PC-9 (cell line): ENCODE data around the gene SHROOM3. TPM values are rescaled to one million over a fixed set of nuclear protein-coding genes. Genes with fewer than 3 reads are reported as not detected.

Experiments
- BruUV-seq: library from RNA; stranded (reverse); fragments of 400-500 nt; replicated peaks from 2 replicates; lab custom pipeline; 2021; lab: Mats Ljungman, UMichigan
- CTCF ChIA-PET: fragments of 300-600 bp; sonication (Branson Sonifier 250); formaldehyde crosslinking; loops from one replicate; lab custom pipeline; 2022; ENCODE audit warnings: antibody characterized with exemption; lab: Charles Lee
- POLR2A ChIA-PET: fragments of 300-600 bp; sonication (Branson Sonifier 250); formaldehyde crosslinking; loops from one replicate; lab custom pipeline; 2022; ENCODE audit warnings: antibody characterized with exemption; ENCODE audit not compliant: unreplicated experiment; lab: Charles Lee
- DNase-seq, 2 experiments: peaks; one replicate each; pipeline versions ENCODE4 v3.0.0 to v3.0.0-alpha.2; 2015 to 2022; ENCODE audit warnings: mixed read lengths in 1 of 2
- H2AFZ ChIP-seq: fragments of 200-600 bp; sonication (generic); 2 replicates; pipeline ENCODE4 v1.8.1; 2017; ENCODE audit warnings: antibody characterized with exemption
- H3F3A ChIP-seq: fragments of 200-600 bp; sonication (generic); 2 replicates; pipeline ENCODE4 v1.8.1; 2017; ENCODE audit warnings: antibody characterized with exemption, mild to moderate bottlenecking, low read depth; ENCODE audit not compliant: insufficient read depth
- H3K27ac ChIP-seq: fragments of 200-600 bp; sonication (generic); 2 replicates; pipeline ENCODE4 v1.6.1; 2016; ENCODE audit warnings: mixed run types
- H3K27me3 ChIP-seq: fragments of 200-600 bp; sonication (generic); 2 replicates; pipeline ENCODE4 v1.6.1; 2016; ENCODE audit warnings: low read depth, mixed run types; ENCODE audit not compliant: insufficient read depth
- H3K36me3 ChIP-seq: fragments of 200-600 bp; sonication (generic); 2 replicates; pipeline ENCODE4 v1.6.1; 2016; ENCODE audit warnings: low read depth, mixed run types
- H3K4me1 ChIP-seq: fragments of 200-600 bp; sonication (generic); replicated peaks from 2 replicates; pipeline ENCODE4 v1.6.1; 2016; ENCODE audit warnings: mixed run types; ENCODE audit not compliant: insufficient read depth
- H3K4me2 ChIP-seq: fragments of 200-600 bp; sonication (generic); 2 replicates; pipeline ENCODE4 v1.6.1; 2017; ENCODE audit warnings: mixed run types
- H3K4me3 ChIP-seq: fragments of 200-600 bp; sonication (generic); 2 replicates; pipeline ENCODE4 v1.6.1; 2016; ENCODE audit warnings: mixed run types
- H3K79me2 ChIP-seq: fragments of 200-600 bp; sonication (generic); 2 replicates; pipeline ENCODE4 v1.6.1; 2017; ENCODE audit warnings: low read depth, mixed run types
- H3K9me2 ChIP-seq: fragments of 200-600 bp; sonication (generic); 2 replicates; pipeline ENCODE4 v1.8.1; 2017; ENCODE audit warnings: mild to moderate bottlenecking; ENCODE audit not compliant: insufficient read depth
- H3K9me3 ChIP-seq: fragments of 200-600 bp; sonication (generic); 2 replicates; pipeline ENCODE4 v1.8.1; 2016; ENCODE audit warnings: low read depth; ENCODE audit not compliant: insufficient read depth
- H4K20me1 ChIP-seq: fragments of 200-600 bp; sonication (generic); 2 replicates; pipeline ENCODE4 v1.8.1; 2017; ENCODE audit not compliant: insufficient read depth
- EZH2 ChIP-seq: fragments of 200-600 bp; sonication (generic); IDR thresholded peaks from 2 replicates; pipeline ENCODE4 v1.8.0; 2017; ENCODE audit warnings: antibody characterized with exemption, low read depth
- intact Hi-C: fragments of 100-400 bp; cut with micrococcal nuclease; formaldehyde crosslinking; loops from one replicate; pipeline ENCODE4 v1.10.0; 2022; ENCODE audit not compliant: unreplicated experiment
- total RNA-seq: library from RNA; stranded (reverse); gene quantifications from 2 replicates; pipeline ENCODE4 v1.2.3, GENCODE V29; 2021
- TF ChIP-seq, protein P1 (sequence below): fragments of 200-600 bp; sonication (generic); conservative IDR thresholded peaks from 2 replicates; pipeline ENCODE4 v1.6.1; 2017; ENCODE audit warnings: mixed run types, antibody characterized with exemption, mild to moderate bottlenecking, moderate library complexity

SHROOM3 gene
- total RNA-seq, 1 experiment from 2014 or later, result 44.3 TPM

DNA sequence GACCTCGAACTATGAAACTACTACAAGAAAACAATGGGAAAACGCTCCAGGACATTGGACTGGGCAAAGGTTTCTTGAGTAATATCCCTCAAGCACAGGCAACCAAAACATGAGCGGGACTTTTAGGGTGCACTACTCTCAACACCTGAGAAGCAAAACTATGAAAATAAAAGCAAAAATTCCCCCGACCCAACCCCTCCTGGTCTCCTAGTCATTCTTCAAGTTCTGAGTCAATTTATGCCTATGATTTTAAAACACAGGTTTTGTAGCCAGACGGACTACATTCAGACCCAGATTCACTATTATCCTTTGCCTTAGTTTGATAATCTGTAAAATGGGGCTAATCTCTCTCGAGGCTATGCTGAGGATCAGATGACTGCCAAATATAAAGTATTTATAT is 365.9 kb downstream of the SHROOM3 start:
- Histone ChIP-seq H2AFZ (no peak overlapping the region), H3K4me3 (no peak overlapping the region), H3K36me3 (no peaks in the 10 kb centered on the region), H3K79me2 (no peaks in the 10 kb centered on the region), H3F3A (peaks cover 6% of the 10 kb centered on the region; the same call in 1 of the 2 replicates), H3K9me3 (no peaks in the 10 kb centered on the region), H4K20me1 (no peaks in the 10 kb centered on the region), H3K27me3 (no peaks in the 10 kb centered on the region), H3K4me1 (peaks cover 19% of the 10 kb centered on the region), H3K27ac (no peak overlapping the region), H3K4me2 (no peak overlapping the region), H3K9me2 (no peaks in the 10 kb centered on the region)
- TF ChIP-seq, protein P1, sequence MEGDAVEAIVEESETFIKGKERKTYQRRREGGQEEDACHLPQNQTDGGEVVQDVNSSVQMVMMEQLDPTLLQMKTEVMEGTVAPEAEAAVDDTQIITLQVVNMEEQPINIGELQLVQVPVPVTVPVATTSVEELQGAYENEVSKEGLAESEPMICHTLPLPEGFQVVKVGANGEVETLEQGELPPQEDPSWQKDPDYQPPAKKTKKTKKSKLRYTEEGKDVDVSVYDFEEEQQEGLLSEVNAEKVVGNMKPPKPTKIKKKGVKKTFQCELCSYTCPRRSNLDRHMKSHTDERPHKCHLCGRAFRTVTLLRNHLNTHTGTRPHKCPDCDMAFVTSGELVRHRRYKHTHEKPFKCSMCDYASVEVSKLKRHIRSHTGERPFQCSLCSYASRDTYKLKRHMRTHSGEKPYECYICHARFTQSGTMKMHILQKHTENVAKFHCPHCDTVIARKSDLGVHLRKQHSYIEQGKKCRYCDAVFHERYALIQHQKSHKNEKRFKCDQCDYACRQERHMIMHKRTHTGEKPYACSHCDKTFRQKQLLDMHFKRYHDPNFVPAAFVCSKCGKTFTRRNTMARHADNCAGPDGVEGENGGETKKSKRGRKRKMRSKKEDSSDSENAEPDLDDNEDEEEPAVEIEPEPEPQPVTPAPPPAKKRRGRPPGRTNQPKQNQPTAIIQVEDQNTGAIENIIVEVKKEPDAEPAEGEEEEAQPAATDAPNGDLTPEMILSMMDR, result no peak
- no peak for TF ChIP-seq EZH2
- intact Hi-C loops, result no loop called here
- CTCF ChIA-PET, result no interaction called here
- POLR2A ChIA-PET, result no interaction called here
- no peak for DNase-seq
- BruUV-seq, result no TSS peak

DNA sequence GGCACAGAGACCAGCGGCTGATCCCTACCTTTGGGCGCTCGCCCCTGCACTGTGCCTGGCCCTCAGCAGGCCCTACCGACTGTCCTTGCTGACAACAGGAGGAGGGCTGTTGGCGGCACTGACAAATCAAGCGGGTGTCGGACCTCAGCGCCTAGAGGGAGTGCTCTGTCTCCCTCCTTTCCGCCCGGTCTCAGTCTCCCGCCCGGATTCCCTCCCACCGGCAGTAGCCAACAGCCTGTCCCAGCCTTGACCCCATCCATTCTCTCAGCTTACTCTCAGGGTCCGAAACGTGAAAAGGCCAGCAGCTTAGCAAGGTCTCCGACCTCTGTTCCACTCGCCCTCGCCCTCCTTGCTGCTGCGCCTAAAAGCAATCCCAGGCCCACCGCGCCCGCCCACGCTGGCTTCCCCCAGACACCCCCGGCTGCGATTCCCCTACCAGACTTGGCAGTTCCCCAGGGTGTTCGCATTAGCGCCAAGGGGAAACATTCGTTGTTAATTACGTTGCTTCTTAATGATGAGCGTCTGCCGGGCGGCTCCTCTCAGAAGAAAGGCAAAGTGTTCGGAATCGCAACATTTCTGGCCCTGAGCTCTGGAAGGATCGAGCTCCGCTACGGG is 366.7 kb downstream of the SHROOM3 start:
- TF ChIP-seq, protein P1, result no peak
- no peak for TF ChIP-seq EZH2
- Histone ChIP-seq H3K27ac (no peak overlapping the region), H3K36me3 (no peaks in the 10 kb centered on the region), H3F3A (peaks cover 6% of the 10 kb centered on the region; the same call in 1 of the 2 replicates), H3K79me2 (no peaks in the 10 kb centered on the region), H3K9me3 (no peaks in the 10 kb centered on the region), H3K27me3 (no peaks in the 10 kb centered on the region), H3K4me1 (peaks cover 19% of the 10 kb centered on the region), H3K4me2 (no peak overlapping the region), H3K9me2 (no peaks in the 10 kb centered on the region), H2AFZ (no peak overlapping the region), H3K4me3 (no peak overlapping the region), H4K20me1 (no peaks in the 10 kb centered on the region)
- ChIA-PET POLR2A (interaction anchor here (0.6 to 0.7 kb wide), 2 partner anchors 8 to 44 kb away, joined by 3 read pairs; no protein-coding TSS in a partner anchor), CTCF (no interaction called here)
- intact Hi-C loops, result no loop called here
- BruUV-seq, result no TSS peak
- DNase-seq, result no peak

DNA sequence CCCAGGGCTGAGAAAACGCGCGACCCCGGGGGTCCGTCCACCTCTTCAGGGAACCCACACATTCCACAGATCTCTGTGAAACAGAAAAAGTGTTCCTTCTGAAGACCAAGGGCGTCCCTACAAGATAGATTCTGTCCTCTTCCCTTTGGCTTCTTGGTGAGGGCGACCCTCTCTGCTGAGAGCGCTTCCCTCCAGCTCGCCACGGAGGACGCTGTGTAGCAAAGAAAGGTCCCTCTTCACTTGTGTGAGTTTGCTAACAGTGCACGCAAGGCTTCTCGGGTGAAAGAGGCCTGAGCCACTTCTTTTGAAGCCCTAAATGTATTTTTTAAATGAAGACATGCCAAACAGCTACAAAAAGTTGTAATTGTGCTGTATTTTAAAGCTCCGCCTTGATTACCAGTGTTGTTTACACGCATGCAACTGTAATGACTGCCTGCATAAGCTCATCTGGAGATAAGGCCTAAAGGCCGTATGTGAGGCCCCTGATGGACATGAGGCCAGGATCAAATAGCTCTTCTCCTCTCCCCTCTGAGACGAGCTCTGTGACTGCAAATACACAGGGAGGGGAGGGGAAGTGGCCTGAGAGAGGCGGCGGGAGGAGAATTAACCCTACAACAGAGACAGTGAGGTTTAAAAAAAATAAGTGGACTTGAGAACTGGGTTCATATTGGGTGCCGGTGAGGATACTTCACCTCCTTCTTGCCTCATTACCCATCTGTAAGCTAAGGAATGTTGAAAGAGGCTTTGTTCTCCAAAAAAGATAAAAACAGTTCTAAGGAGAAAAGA is 367.4 kb downstream of the SHROOM3 start:
- Histone ChIP-seq H3K79me2 (no peaks in the 10 kb centered on the region), H3F3A (peaks cover 6% of the 10 kb centered on the region; the same call in 1 of the 2 replicates), H3K4me3 (no peak overlapping the region), H2AFZ (no peak overlapping the region), H4K20me1 (no peaks in the 10 kb centered on the region), H3K9me2 (no peaks in the 10 kb centered on the region), H3K27me3 (no peaks in the 10 kb centered on the region), H3K4me2 (no peak overlapping the region), H3K27ac (0 out of 2 replicates have a peak overlapping the region, but pooled peaks have one; percentile 17), H3K4me1 (peaks cover 19% of the 10 kb centered on the region), H3K9me3 (no peaks in the 10 kb centered on the region), H3K36me3 (no peaks in the 10 kb centered on the region)
- ChIA-PET POLR2A (interaction anchor here (0.6 to 0.7 kb wide), 2 partner anchors 8 to 44 kb away, joined by 3 read pairs; no protein-coding TSS in a partner anchor), CTCF (interaction anchor here (0.6 kb wide), 2 partner anchors 299 to 1099 kb away, joined by 3 read pairs; no protein-coding TSS in a partner anchor)
- no peak for DNase-seq
- TF ChIP-seq EZH2, result no peak
- TF ChIP-seq, protein P1, result no peak
- intact Hi-C loops, result loop anchor here (1.0 kb wide), 1 partner anchor 20 kb away; no protein-coding TSS in a partner anchor
- BruUV-seq, result no TSS peak
